T-cell (primary cell): Measurements from ENCODE around the gene CPO. TPM values are rescaled to one million over a fixed set of nuclear protein-coding genes. Genes with fewer than 3 reads are reported as not detected.

Experiments used
- ATAC-seq, 4 experiments: fragments of 200-7000 bp in 3 of 4; fragments of 150-1000 bp in 1 of 4; cut with Tn5 transposase; replicated peaks in 1 of 4; 1 replicate in 3 of 4; 2 replicates in 1 of 4; pipeline ENCODE4 v1.10.0; 2021; ENCODE audit warnings: moderate library complexity in 3 of 4, mild to moderate bottlenecking in 2 of 4, moderate number of reproducible peaks in 1 of 4
- CTCF ChIA-PET, 2 donors: fragments of 300-600 bp; sonication (Branson Sonifier 250); formaldehyde crosslinking; loops; one replicate each; lab custom pipeline; 2022; ENCODE audit warnings: antibody characterized with exemption in 2 of 2; lab: Charles Lee
- POLR2A ChIA-PET, 2 donors: fragments of 300-600 bp; sonication (Branson Sonifier 250); formaldehyde crosslinking; loops; one replicate each; lab custom pipeline; 2022; ENCODE audit warnings: antibody characterized with exemption in 2 of 2; lab: Charles Lee
- DNase-seq, 35 experiments: peaks; one replicate each; pipeline versions ENCODE4 v3.0.0 to v3.0.0-alpha.2; 2013 to 2023
- H3K27ac ChIP-seq: one replicate; pipeline ENCODE4 v1.5.1; 2013; ENCODE audit warnings: low read length
- H3K27me3 ChIP-seq, 2 experiments: replicated peaks in 1 of 2; 1 replicate in 1 of 2; 2 replicates in 1 of 2; pipeline versions ENCODE4 v1.6.1 to v1.7.0; 2013; ENCODE audit warnings: low read length in 1 of 2, mixed read lengths in 1 of 2; ENCODE audit not compliant: control insufficient read depth in 2 of 2, insufficient read depth in 2 of 2; ENCODE audit errors: extremely low read depth in 1 of 2
- H3K36me3 ChIP-seq, 2 donors: 1 replicate in 1 of 2; 2 replicates in 1 of 2; pipeline versions ENCODE4 v1.6.1 to v1.7.0; 2013; ENCODE audit warnings: low read length in 1 of 2; ENCODE audit not compliant: control insufficient read depth in 2 of 2, insufficient read depth in 1 of 2; ENCODE audit errors: extremely low read depth in 1 of 2
- H3K4me1 ChIP-seq, 2 experiments: 1 replicate in 1 of 2; 2 replicates in 1 of 2; pipeline versions ENCODE4 v1.6.1 to v1.7.0; 2013; ENCODE audit warnings: low read length in 2 of 2, mixed read lengths in 1 of 2; ENCODE audit not compliant: insufficient read depth in 2 of 2, control insufficient read depth in 1 of 2; ENCODE audit errors: extremely low read depth in 1 of 2
- H3K4me3 ChIP-seq, 2 donors: 1 replicate in 1 of 2; 2 replicates in 1 of 2; pipeline versions ENCODE4 v1.5.1 to v1.7.0; 2013; ENCODE audit warnings: mild to moderate bottlenecking in 2 of 2, low read length in 1 of 2, moderate library complexity in 1 of 2; ENCODE audit not compliant: control insufficient read depth in 1 of 2; ENCODE audit errors: extremely low read depth in 1 of 2
- H3K9me3 ChIP-seq: 2 replicates; pipeline ENCODE4 v1.7.0; 2013
- H3K27ac Mint-ChIP-seq, 2 donors: one replicate each; pipeline ENCODE4 v1.8.0; 2020 to 2021; ENCODE audit warnings: mild to moderate bottlenecking in 2 of 2, mixed read lengths in 2 of 2
- H3K27me3 Mint-ChIP-seq, 2 donors: one replicate each; pipeline ENCODE4 v1.8.0; 2021 to 2022; ENCODE audit warnings: mixed read lengths in 2 of 2
- H3K36me3 Mint-ChIP-seq: one replicate; pipeline ENCODE4 v1.8.0; 2021; ENCODE audit warnings: mixed read lengths
- H3K4me1 Mint-ChIP-seq, 3 donors: one replicate each; pipeline ENCODE4 v1.8.0; 2020 to 2022; ENCODE audit warnings: mixed read lengths in 3 of 3, mild to moderate bottlenecking in 1 of 3
- H3K4me3 Mint-ChIP-seq, 3 donors: one replicate each; pipeline ENCODE4 v1.8.0; 2020 to 2022; ENCODE audit warnings: mild to moderate bottlenecking in 3 of 3, mixed read lengths in 3 of 3, moderate library complexity in 3 of 3
- H3K9me3 Mint-ChIP-seq, 3 donors: one replicate each; pipeline ENCODE4 v1.8.0; 2020 to 2022; ENCODE audit warnings: mixed read lengths in 3 of 3
- WGBS: methylation state at CpG from one replicate; pipeline ENCODE4 v1.1.5; 2013; ENCODE audit warnings: missing lambda C conversion rate; ENCODE audit not compliant: insufficient coverage; 5-methylcytosine and 5-hydroxymethylcytosine counted together
- total RNA-seq, 35 experiments: library from RNA in 6 of 35; stranded (reverse) in 6 of 35; fragments of 120-200 nt in 1 of 35; gene quantifications; one replicate each; pipeline versions ENCODE4 v1.2.1 to v1.2.4 and lab custom pipeline; 2013 to 2026

Gene CPO
- total RNA-seq, 5 donors from 2014 or later (not counting 1 experiment from before 2014, with no cell fraction given), result 0.30 TPM; not detected in 4

DNA sequence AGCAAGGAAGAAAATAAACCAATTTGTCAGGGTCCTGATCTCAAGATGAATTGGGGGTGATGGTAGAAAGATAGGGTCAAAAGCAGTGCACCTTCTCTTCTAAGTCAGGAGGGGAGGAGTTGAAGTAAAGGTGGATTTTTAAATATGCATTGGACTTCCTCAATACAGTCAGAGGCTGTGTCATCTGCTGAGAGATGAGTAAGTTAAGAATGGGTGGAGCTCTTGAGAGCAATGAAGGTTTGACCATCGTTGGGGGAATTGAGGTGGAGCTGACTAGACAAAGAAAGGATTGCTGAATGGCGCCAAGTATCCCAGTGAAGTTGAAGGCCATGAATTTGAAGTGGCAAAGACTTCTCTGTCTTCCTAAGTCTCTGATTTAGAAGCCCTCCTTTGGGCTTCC is 18.4 kb upstream of the CPO start:
- POLR2A ChIA-PET, result no interaction called here
- Mint-ChIP-seq H3K9me3 (no peaks in the 10 kb centered on the region), H3K27me3 (peaks cover 0 to 5% of the 10 kb centered on the region in 2 donors), H3K4me3 (no peak overlapping the region), H3K27ac (no peak overlapping the region), H3K36me3 (no peaks in the 10 kb centered on the region), H3K4me1 (no peaks in the 10 kb centered on the region)
- Histone ChIP-seq H3K4me3 (no peak overlapping the region), H3K4me1 (no peaks in the 10 kb centered on the region), H3K27me3 (peaks cover 0 to 4% of the 10 kb centered on the region in 2 experiments), H3K36me3 (no peaks in the 10 kb centered on the region), H3K9me3 (no peaks in the 10 kb centered on the region), H3K27ac (no peak overlapping the region)
- no peak for DNase-seq
- WGBS, result 57% methylated on average over 1 of the region's 2 CpGs
- CTCF ChIA-PET, result no interaction called here
- ATAC-seq, result no peak

DNA sequence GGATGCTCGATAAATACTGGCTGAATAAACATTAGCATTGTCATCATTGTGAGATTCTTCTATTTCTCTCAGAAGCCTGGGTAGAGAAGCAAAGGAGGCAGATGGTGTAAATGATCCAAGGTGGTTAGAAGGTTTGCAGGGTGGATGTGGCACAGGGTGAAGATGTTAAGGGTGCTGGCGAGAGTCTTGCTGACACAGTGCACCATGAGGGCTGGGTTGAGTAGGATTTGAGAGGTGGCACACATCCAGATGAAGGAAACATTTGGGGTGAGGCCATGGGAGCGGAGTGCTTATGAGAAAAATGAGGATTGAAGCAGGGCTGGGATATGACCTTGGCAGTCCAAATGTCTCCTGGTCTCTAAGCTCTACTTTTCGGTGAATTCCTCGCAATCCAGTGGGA is 17.8 kb upstream of the CPO start:
- ATAC-seq (no peak), DNase-seq (no peak)
- Histone ChIP-seq H3K4me3 (no peak overlapping the region), H3K27me3 (peaks cover 0 to 4% of the 10 kb centered on the region in 2 experiments), H3K4me1 (no peaks in the 10 kb centered on the region), H3K9me3 (no peaks in the 10 kb centered on the region), H3K36me3 (no peaks in the 10 kb centered on the region), H3K27ac (no peak overlapping the region)
- peaks cover 0 to 5% (median 0%) of the 10 kb centered on the region in 3 donors for H3K9me3 Mint-ChIP-seq
- ChIA-PET POLR2A (no interaction called here), CTCF (no interaction called here)
- H3K27ac Mint-ChIP-seq, result no peak overlapping the region
- peaks cover 0 to 5% of the 10 kb centered on the region in 2 donors for H3K27me3 Mint-ChIP-seq
- no peaks in the 10 kb centered on the region for H3K4me1 Mint-ChIP-seq
- no peak overlapping the region for H3K4me3 Mint-ChIP-seq
- 85% methylated on average over 2 of the region's 5 CpGs for WGBS
- H3K36me3 Mint-ChIP-seq, result no peaks in the 10 kb centered on the region

DNA sequence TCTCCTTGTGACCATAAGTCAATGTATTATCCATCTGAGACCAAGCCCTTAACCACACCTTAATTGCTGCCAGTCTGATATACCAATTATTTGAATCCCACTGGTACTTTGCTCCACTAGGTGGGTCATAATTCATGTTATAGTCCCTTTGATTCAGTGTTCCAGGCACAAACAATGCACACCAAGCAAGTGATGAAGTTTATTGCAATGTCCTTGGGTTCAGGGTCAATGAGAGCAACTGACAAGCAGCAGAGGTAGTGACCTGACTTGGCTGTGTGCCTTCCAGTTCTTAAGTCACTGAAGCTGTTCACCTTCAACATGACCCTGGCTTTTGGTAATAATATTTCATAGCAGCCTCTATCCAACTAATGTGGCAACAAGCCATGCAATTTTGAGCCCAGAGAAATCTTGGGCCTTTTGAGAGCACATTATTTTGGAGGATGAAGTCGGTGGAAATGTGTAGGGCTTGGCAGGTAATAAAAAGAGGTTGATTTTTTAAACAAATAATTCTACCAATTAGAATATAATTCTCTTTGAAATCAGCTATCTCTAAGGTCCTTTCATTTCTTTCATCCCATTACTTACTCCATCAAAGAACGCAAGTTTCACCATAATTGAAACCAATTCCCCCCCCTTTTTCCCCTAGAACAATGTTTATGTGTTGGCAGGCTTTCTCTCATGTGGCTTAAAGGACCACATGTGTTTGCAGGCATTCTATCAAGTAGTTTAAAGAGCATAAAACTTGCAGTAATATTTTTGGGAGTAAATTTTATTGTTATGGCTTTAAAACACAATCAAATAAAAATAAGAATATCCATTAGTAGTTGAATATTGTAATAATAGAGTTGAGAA is 3.1 kb upstream of the CPO start:
- POLR2A ChIA-PET, result no interaction called here
- no peak overlapping the region for H3K27ac Mint-ChIP-seq
- Histone ChIP-seq H3K27ac (no peak overlapping the region), H3K4me3 (no peak overlapping the region), H3K27me3 (no peaks in the 10 kb centered on the region), H3K9me3 (no peaks in the 10 kb centered on the region), H3K36me3 (no peaks in the 10 kb centered on the region), H3K4me1 (no peaks in the 10 kb centered on the region)
- no peaks in the 10 kb centered on the region for H3K36me3 Mint-ChIP-seq
- CTCF ChIA-PET, result no interaction called here
- no CpG with 5 or more reads among the region's 2 CpGs for WGBS
- ATAC-seq, result no peak
- no peak overlapping the region for H3K4me3 Mint-ChIP-seq
- no peak for DNase-seq
- peaks cover 5 to 10% of the 10 kb centered on the region in 2 donors for H3K27me3 Mint-ChIP-seq
- no peaks in the 10 kb centered on the region for H3K9me3 Mint-ChIP-seq
- H3K4me1 Mint-ChIP-seq, result no peaks in the 10 kb centered on the region

DNA sequence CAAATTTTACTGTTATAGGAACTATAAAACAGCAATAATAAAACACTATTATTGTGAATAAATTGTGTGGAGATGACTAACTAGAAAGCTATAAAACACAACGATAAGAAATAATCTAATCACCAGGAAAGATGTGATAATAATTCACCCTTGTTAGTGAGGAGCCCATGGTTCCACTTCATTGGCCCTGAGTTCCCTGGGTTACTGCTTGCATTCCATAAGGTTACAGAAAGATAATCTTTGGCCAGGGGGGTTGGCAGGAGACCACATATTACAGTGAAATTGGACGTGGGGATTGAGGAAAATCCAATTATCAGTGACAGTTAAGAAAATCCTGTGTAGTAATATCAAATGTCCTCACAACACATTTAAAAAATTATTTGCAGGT is 2.5 kb upstream of the CPO start:
- Mint-ChIP-seq H3K36me3 (no peaks in the 10 kb centered on the region), H3K27me3 (peaks cover 5 to 10% of the 10 kb centered on the region in 2 donors), H3K4me3 (no peak overlapping the region), H3K9me3 (no peaks in the 10 kb centered on the region), H3K27ac (no peak overlapping the region), H3K4me1 (no peaks in the 10 kb centered on the region)
- H3K4me1 ChIP-seq, result no peaks in the 10 kb centered on the region
- no CpG with 5 or more reads among the region's 2 CpGs for WGBS
- H3K4me3 ChIP-seq, result no peak overlapping the region
- ATAC-seq, result no peak
- DNase-seq, result no peak
- H3K9me3 ChIP-seq, result no peaks in the 10 kb centered on the region
- H3K36me3 ChIP-seq, result no peaks in the 10 kb centered on the region
- CTCF ChIA-PET, result no interaction called here
- H3K27me3 ChIP-seq, result no peaks in the 10 kb centered on the region
- H3K27ac ChIP-seq, result no peak overlapping the region
- POLR2A ChIA-PET, result no interaction called here

DNA sequence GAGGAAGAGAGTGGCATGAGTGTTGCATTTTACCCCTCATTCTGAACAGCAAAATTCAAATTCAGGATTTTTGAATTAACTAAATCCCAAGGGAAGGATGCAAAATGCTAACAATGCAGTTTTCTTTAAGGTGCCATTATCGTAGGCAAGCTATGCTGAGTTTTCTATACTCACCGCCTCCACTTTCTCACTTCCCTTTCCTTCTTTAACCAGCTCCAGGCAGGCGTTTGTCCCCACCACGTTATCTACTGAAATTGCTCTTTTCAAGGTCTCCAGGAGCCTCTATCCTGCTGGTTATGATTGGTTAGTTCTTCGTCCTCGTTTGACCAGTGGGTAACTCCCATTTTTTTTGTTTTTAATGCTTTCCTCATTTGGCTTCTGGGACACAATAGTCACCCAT is 1.8 kb upstream of the CPO start:
- no peaks in the 10 kb centered on the region for H3K27me3 ChIP-seq
- H3K27me3 Mint-ChIP-seq, result peaks cover 5 to 10% of the 10 kb centered on the region in 2 donors
- H3K9me3 Mint-ChIP-seq, result no peaks in the 10 kb centered on the region
- WGBS, result no CpG with 5 or more reads among the region's 6 CpGs
- ATAC-seq (no peak), DNase-seq (no peak)
- H3K4me1 ChIP-seq, result no peaks in the 10 kb centered on the region
- no peaks in the 10 kb centered on the region for H3K9me3 ChIP-seq
- ChIA-PET POLR2A (no interaction called here), CTCF (no interaction called here)
- no peaks in the 10 kb centered on the region for H3K36me3 Mint-ChIP-seq
- H3K27ac Mint-ChIP-seq, result no peak overlapping the region
- no peak overlapping the region for H3K27ac ChIP-seq
- H3K36me3 ChIP-seq, result no peaks in the 10 kb centered on the region
- H3K4me1 Mint-ChIP-seq, result no peaks in the 10 kb centered on the region
- H3K4me3 Mint-ChIP-seq, result no peak overlapping the region
- no peak overlapping the region for H3K4me3 ChIP-seq

- POLR2A ChIA-PET, result no interaction called here
- DNase-seq, result no peak
- H3K36me3 ChIP-seq, result no peaks in the 10 kb centered on the region
- Mint-ChIP-seq H3K4me1 (no peaks in the 10 kb centered on the region), H3K27me3 (peaks cover 6 to 10% of the 10 kb centered on the region in 2 donors), H3K4me3 (no peak overlapping the region), H3K36me3 (no peaks in the 10 kb centered on the region), H3K9me3 (no peaks in the 10 kb centered on the region), H3K27ac (no peak overlapping the region)
- no peak overlapping the region for H3K27ac ChIP-seq
- CTCF ChIA-PET, result no interaction called here
- H3K9me3 ChIP-seq, result no peaks in the 10 kb centered on the region
- H3K4me3 ChIP-seq, result no peak overlapping the region
- ATAC-seq, result no peak
- no peaks in the 10 kb centered on the region for H3K4me1 ChIP-seq
- H3K27me3 ChIP-seq, result no peaks in the 10 kb centered on the region
These were observed 1.2 kb downstream of the CPO start for GRCh38 chr2:206940546-206940945.
